HG03196 (cell line): Measurements from ENCODE around the gene TGOLN2.
"Not testable (repeated sequence)": the region's sequence is repeated elsewhere in the genome, so short reads cannot be mapped to it uniquely, and the experiment has no call there.

Experiments
- ATAC-seq: cut with Tn5 transposase; IDR thresholded peaks from one replicate; pipeline ENCODE4 v1.9.1; 2021; ENCODE audit not compliant: unreplicated experiment

The TGOLN2 gene

DNA sequence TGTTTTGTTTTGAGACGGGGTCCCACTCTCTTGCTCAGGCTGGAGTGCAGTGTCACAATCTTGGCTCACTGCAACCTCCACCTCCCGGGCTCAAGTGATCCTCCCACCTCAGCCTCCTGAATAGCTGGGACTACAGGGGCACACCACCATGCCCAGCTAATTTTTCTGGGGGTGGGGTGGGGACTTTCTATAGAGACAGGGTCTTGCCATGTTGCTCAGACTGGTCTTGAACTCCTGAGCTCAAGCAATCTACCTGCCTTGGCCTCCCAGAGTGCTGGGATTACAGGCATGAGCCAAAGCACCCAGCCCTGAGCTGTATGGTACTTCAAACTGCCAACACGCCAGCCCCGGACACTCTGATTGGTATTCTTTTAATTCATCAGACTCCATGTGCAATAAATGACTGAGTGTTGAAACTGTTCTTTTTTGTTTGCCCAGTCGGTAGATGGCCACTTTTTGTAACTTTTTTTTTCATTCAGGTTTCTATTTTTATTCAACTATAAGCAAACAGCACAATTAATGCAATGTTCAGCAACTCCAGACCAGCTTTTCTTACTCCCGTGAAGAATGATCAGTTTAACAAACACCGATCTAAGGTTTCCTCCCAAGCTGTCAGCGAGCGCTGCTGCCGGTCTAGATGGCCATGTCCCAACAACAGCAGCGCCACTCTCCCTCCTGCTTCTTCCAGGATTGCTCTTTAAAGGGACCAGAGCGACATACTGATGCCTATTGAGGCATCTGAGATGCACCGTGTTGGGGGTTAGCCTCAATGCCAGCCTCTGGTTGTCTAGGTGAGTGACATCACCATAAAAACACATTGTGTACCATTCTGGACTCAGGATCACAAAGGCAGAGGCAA is 12.5 kb upstream of the TGOLN2 start:
- no peak for ATAC-seq

GRCh38 chr2:85334928-85335327 is 7.1 kb upstream of the TGOLN2 start:
- no peak for ATAC-seq

GRCh38 chr2:85333877-85334276 is 6.1 kb upstream of the TGOLN2 start:
- not testable (repeated sequence) for ATAC-seq

GRCh38 chr2:85330839-85331636 is 3.2 kb upstream of the TGOLN2 start:
- no peak for ATAC-seq

DNA sequence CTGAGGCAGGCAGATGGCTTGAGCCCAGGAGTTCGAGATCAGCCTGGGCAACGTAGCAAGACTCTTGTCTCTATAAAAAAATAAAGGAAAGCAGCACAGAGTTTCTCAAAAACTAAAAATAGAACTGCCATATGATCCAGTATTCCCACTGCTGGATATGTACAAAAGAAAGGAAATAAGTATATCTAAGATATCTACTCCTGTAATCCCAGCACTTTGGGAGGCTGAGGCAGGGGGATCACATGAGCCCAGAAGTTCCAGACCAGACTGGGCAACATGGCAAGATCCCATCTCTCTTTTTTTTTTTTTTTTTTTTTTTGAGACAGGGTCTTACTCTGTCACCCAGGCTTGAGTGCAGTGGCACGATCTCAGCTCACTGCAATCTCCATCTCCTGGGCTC is 1.9 kb upstream of the TGOLN2 start:
- not testable (repeated sequence) for ATAC-seq

DNA sequence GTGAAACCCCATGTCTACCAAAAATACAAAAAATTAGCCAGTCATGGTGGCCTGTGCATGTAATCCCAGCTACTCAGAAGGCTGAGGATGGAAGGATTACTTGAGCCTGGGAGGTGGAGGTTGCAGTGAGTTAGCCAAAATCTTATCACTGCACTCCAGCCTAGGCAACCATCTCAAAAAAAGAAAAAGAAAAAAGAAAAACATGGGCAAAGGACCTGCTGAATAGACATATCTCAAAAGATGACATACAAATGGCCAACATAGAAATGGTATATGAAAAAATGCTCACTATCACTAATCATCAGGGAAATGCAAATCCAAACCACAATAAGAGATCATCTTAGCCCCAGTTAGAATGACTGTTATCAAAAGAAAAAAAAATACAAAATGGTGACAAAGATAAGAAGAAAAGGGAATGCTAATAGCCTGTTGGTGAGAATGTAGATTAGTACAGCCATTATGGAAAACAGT is 1.4 kb upstream of the TGOLN2 start:
- no peak for ATAC-seq

DNA sequence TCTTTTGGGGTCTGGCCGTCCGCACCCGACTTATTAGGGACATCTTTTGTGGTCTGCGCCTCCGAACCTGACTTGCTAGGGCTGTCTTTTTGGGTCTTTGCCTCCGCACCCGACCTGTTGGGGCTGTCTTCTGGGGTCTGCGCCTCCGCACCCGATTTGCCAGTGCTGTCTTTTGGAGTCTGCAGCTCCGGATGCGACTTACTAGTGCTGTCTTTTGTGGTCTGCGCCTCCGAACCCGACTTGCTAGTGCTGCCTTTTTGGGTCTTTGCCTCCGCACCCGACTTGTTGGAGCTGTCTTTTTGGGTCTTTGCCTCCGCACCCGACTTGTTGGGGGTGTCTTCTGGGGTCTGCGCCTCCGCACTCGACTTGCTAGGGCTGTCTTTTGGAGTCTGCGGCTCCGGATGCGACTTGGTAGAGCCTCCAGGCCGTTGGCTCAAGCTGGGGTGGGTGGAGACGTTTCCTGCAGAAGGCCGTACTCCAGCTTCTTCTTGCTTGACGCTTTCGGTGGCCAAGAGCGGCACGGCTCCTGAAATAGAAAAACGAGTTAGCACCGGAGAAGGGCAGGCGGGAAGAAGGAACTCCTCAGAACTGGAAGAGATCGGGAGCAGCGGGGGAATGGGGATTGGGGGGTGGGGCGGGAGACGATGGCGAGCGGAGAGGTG is 498 bp downstream of the TGOLN2 start:
- peak; percentile 34 for ATAC-seq

GRCh38 chr2:85326406-85327159 is 1.2 kb downstream of the TGOLN2 start:
- peak; percentile 32 for ATAC-seq

- no peak for ATAC-seq
Measured at GRCh38 chr2:85325466-85325811, 2.4 kb downstream of the TGOLN2 start.

DNA sequence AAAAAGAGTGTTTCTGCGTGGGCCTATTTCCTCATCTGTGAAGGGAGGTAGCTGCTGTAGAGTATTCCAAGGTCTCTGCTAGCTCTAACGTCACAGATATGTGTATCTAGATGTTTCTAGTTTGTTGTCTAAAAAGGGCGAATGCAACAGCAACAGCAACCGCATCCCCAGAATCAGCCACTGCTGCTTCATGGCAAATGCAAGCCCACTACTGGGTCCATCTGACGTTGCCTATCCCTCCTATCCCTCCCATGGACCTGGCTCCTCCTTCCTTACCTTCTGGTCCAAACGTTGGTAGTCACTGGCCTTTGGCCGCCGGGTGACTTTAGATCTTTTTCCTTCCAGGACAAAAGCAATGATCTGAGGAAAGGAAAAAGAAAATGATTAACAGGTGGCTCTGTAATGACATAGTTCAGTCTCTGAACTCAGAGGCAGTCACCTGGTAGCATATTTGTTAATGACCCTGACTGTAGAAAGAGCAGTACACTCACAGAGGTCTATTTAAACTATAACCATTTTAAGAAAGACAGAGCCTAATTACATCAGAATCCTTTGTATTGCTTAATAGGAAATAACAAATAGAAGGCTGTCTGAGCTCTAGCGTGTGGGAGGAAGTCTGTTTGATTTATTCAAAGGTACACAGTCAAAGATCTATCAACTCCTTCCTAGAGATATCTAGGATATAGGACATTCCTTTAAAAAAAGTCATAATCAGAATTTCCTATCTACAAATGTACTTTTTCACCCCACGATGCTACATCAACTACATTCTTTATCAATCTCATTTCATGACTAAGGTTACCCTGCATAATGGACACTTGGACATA is 2.9 kb downstream of the TGOLN2 start:
- ATAC-seq: no peak

DNA sequence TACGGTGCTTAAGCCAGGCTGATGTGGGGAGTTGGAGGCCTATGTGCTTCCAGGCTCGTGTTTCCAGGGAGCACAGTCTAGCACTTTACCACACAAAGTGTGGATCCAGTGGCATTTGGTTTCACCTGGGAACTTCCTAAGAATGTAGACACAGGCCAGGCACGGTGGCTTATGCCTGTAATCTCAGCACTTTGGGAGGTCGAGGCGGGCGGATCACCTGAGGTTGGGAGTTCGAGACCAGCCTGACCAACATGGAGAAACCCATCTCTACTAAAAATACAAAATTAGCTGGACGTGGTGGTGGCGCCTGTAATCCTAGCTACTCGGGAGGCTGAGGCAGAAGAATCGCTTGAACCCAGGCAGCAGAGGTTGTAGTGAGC is 3.8 kb downstream of the TGOLN2 start:
- ATAC-seq: not testable (repeated sequence)

DNA sequence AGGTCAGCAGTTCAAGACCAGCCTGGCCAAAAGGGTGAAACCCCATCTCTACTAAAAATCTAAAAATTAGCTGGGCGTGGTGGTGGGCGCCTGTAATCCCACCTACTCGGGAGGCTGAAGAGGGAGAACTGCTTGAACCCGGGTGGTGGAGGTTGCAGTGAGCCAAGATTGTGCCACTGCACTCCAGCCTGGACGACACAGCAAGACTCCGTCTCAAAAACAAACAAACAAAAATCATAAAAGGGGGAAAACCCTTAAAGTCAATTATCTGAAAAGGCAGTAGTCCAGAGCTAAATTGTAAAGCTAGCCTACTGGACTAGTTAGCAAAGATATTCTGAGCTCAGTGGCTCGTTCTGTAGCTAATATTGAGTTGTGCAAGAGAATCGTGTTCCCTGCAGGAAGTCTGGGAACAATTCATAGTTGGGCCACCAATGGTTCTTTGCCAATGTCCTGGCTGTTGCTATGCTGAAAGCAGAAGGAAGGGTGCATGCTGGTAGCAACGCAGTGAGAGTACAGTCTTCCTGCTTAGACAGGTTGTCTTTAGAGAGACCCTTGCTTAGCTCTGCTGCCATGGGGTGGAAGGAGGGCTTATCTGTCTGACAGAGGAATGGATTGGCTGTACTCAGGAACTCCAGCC is 4.3 kb downstream of the TGOLN2 start:
- ATAC-seq: no peak

GRCh38 chr2:85319796-85320195 is 8.0 kb downstream of the TGOLN2 start:
- no peak for ATAC-seq

- ATAC-seq: no peak
Measured at GRCh38 chr2:85318222-85319074, 9.3 kb downstream of the TGOLN2 start.

DNA sequence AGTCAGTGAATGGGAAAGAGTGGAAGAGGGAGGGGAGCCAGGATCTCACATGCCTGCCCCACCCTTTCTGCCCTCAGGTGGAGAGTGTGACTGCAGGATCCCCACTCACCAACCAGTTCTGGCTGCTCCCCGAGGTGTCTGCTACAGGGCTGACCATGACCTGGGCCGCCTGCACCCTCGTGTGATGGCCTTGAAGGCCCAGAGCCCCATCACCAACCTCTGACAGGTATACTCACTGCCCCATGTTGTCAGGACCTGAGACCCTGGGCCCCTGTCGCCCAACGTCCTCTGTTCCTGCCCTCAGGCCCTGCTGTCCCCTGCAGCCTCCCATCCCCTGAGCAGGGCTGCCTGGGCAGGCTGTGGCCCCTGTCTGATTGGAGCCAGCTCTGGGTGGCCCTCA is 11.9 kb downstream of the TGOLN2 start:
- ATAC-seq: not testable (repeated sequence)

GRCh38 chr2:85314884-85315242 is 12.9 kb downstream of the TGOLN2 start:
- no peak for ATAC-seq

DNA sequence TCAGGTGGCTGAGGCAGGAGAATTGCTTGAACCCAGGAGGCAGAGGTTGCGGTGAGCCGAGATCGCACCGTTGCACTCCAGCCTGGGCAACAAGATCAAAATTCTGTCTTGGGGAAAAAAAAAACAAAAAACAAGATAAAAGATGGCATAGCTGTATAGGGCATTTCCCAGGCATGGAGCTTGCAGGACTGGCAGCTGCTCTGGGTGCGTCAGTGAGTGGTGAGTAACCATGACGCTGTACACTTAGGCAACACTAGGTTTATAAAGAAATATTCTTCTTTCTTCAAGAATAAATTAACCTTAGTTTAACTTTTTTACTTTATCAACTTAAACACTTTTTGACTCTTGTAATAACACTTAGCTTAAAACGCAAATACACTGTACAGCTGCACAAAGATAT is 15.4 kb downstream of the TGOLN2 start:
- no peak for ATAC-seq

- no peak for ATAC-seq
Measured at GRCh38 chr2:85310330-85310729, 17.5 kb downstream of the TGOLN2 start.
